GF-D8 (cell line): ENCODE measurements around the gene PCSK2.

Source experiments
- DNase-seq: peaks from one replicate; lab custom pipeline; 2025; lab: John Stamatoyannopoulos, UW

Gene PCSK2

DNA sequence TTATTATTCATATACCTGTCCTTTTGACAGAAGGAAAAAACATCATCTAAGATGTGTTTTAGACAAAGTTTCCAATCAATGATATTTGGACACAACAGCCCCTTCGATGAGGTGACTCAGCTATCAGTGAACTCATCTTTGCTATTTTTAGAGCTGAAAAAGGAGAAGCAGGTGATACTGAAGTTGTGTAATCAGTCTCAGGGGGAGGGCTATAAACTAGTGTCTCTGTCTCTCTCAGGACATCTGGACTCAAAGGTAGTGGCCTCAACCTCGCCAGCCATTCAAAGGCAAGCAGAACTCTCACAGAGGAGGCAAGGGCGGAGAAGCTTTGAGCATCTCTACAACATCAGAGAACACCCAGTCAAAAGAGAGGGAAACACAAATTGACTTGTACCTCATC, 168.9 kb downstream of the PCSK2 start:
- no peak for DNase-seq

DNA sequence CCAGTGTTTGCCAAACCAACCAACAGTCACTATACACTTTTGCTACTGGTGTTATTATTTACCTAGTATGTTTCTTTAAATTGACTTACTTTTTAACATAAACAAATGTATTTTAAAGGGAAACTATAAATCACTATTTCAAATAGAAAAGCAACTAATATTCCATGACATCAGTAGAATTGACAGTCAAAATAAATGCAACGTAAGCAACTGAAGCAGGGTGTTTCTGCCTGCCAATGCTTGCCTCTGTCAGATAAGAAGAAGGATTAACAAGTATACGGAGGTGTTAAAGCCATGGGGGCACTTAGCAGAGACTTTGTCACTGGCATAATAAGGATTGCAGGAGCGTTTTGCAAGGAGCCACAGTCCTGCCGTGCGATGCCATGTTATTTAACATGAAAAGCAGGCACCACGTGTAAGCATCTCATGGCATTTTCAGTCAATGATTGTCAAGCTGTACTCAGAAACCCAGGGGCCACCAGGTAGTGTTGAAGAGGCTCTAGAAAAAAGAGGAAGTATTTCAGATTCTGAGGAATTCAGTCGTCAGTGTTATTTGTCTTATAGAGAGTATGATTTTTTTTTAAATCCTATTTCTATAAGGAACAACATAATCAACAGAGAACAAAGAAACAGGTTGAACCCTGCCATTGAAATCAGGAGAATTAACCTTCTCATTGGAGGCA, 172.6 kb downstream of the PCSK2 start:
- DNase-seq, result no peak

DNA sequence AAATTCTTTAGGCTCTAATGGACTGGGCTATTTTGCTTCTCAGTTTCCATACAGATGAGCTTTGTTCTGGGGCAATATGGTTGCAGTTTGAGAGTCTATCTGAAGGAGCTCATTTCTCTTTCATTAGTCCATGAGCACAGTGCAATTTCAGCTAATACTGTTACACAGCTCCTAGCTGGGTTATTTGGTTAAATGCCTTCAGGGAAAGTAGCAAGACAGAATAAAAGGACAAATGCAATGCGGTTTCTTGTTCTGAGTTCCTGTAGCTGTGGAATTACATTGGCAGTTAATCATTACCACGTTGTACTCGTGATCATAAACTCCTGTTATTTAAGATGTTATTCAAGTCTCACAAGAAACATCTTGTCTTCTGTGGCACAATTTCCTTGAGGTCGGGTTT, 176.6 kb downstream of the PCSK2 start:
- DNase-seq, result no peak

DNA sequence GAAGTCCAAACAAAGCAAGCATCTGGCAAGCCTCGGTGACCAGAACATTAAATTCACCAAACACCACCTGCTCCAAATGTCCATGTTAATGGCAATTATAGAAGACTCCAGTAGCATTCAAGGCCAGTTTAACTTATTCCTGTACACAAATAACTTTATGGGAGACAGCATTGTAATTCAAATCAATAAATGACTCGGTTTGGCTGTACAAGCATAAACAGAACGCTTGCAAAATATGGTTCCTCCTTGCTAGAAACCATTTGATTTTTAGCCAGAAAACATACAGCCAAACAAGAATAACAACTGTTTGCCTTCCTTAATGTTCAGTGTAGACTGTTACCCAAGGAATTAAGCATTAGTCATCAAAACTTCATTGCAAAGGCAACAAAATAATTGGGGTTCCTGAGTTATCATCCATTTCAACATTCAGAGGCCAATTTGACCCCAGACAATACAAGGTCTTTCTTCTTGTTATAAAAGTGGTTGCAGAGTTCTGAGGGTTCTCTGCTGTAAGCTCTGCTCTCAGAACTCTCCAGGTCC, 179.3 kb downstream of the PCSK2 start:
- no peak for DNase-seq

DNA sequence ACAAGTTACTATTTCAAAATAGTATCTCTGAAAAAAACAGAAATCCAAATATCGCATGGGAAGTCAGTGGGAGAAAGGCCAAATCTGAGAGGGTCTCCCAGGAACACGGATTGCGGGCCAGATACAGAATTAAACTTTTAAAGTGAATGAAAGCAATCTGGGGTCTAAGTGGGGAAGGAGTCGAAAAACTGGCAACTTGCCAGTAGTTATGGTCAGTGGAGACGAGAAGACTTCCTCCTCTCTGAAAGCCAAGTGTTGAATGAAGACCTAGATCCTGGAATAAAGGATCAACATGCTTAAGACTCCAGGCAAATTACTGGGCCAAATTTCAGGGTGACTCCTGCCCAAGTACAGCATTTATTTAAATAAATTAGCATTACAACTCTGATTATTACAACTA, 180.7 kb downstream of the PCSK2 start:
- no peak for DNase-seq

DNA sequence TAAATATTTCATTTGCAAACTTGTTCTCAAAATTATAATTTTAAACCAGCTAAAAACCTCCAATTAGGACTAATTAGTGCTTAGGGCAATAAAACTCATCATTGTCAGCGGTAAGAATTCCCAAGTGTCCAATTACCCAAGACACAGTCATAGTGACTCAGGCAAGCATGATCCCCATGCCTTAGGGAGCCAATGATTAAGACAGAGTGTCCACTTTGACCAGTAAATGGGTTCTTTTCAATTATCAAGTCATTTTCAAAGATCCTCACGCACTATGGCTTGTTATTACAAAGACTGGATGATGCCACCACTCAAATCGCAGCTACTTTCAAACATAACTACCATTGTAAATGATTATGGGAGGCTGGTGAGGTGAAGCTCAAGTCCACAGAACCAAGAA, 190.4 kb downstream of the PCSK2 start:
- DNase-seq, result no peak

DNA sequence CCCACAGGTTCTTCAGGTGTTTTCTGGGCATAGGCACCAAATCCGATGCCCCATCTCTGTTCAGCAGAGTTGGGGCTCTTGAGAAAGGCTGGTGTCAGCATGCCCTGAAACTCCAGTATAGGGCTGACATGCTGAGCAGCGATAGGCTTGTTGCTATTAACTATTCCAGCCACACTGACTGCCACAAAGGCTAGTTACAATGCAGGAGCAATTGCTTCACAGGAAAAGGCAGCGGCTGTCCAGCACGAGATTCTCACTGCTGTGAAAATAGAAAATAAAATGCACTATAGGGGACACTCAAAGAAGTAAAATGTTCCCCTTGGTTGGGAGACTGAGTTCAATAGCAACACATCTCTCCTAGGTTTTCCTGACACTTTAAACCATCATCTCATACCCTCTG, 191.9 kb downstream of the PCSK2 start:
- no peak for DNase-seq

DNA sequence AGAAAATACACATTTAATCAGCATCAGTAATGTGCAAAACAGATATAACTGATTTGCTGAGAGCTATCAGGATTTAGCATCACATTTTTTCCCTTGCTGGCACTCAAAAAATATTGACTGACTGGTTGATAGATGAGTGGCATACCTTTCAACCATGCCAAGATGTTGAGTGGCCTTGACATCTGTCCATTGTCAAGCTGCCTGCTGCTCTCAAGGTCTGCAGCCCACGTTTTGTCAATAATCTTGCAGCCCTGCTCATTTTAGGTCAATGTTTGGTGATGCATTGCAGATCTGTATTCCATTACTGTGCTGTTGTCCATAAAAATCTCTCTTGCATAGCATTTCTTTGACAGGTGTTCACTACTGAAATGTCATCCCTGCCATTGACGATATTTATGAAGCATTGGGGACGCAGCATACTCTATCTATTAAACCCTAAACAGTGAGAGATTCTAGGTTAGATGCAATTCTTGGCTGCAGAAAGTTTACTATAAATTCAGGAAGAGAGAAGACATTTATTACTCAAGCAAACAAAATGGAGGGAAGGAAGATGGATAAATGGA, 192.7 kb downstream of the PCSK2 start:
- DNase-seq, result no peak

DNA sequence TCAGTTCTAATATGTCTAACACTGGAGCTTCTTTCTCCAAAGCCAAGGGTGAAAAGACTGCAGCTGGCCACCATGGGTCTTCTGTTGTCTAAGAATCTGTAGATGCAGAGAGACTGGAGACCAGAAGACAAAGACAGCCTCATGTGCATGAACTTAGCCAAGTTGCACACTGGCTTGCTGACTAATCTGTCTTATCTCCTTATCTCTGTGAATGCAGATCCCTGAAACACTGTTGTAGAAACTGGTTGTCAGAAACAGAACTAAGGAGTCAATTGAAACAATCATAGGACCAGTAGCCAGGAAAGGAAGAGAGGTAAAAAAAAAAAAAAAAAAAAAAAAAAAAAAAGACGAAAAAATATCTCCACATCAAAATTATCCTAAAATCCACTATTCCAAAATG, 194.7 kb downstream of the PCSK2 start:
- no peak for DNase-seq

DNA sequence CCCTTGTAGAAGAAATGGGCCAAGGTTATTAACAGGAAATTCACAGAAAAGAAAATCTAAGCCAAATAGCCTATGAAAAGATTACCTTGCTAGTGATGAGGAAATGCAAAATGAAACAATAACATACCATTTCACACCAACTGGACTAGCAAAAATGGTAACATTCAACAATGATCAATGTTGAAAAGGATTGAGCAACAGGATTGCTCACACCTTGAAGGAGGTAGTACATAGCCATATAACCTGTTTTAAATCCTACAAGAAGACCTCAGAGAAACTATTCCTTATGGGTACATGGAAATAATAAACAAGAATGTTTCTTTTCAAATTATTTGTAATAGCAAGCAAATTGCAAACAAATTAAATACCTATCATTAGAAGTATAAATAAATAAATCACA, 196.9 kb downstream of the PCSK2 start:
- no peak for DNase-seq

DNA sequence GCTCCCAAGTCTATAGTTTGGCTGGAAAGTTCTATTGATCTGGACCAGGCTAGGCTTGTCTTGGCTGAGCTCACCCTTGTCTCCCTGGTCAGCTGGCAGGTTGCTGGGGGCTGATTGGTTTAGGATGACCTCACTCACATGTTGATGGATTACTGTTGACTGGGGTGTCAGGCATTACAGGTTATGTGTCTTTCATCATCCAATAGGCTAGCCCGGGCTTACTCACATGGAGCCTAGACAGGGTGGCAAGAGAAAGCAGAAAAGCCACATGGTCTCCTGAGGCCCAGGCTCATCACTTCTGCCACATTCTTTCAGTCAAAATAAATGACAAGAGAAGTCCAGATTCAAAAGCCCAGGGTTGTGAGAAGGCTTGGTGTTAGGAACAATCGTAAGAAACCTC, 200.8 kb downstream of the PCSK2 start:
- no peak for DNase-seq

DNA sequence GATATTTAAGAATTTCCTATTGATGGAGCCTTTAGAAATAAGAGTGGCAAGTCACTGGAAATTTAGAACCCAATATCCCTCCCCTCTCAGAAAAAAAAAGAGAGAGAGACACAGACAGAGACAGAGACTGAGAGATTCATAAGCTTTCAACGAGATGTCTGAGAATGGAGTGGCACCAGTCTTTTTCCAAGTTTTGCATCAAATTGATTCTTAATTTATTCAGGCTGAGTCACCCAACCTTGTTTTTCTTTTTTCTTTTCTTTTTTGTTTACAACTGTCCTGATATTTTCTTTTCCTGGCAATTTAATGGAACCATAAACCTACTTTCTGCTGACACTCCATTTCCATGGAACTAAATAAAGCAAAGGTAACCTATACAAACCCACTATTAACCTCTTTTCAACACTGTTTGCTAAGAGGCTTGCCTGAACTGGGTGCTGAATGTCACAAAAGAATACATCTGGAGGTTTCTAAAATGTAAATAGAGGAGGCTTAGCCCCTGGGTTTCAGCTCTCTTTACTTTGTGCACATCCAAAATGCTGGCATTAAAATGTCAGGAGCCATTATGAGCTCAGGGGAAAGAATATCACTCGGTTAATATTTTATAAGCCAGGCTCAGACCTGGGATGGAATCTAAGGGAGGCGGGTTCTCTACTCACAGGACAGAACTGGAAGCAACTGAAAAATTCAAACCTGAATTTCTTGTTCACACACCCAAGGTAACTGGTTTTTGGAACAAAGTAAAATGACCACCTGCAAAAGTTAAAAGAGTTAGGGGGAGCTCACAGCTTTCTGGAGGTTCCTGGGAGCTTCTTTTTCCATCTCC, 203.5 kb downstream of the PCSK2 start:
- DNase-seq, result no peak

DNA sequence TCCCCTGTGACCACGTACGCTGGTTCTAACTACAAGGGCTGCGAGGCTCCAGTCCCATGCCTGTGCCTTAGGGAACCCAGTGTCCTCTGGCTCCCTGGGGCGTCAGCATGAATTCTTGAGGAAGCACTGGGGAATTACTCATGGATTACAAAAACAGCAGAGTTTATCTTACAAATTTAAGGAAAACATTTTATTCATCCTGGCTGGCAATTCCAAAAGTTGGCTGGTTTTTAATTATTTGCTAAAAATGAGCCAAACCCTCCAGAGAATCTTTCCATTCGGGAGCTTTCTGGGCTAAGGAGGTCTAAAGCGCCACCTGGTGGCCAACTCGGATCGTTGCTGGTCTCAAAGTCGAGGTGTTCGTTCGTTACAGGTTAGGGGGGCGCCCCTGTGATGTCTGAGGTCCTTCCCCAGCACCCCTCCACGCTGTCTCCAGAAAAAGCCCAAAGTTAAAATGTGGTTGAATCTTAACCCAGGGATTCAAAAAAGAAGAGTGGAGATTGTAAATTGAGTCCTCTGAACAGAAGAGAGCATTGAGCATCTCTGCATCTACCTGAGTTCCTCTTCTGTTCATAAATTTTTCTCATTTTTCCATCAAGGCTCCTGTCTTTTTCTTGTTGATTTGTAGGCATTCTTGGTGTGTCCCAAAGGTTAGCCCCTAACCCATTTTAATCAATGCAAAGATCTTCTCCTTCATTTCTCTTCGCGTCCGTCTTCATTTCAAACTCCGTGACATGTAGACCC, 205.0 kb downstream of the PCSK2 start:
- DNase-seq, result no peak

DNA sequence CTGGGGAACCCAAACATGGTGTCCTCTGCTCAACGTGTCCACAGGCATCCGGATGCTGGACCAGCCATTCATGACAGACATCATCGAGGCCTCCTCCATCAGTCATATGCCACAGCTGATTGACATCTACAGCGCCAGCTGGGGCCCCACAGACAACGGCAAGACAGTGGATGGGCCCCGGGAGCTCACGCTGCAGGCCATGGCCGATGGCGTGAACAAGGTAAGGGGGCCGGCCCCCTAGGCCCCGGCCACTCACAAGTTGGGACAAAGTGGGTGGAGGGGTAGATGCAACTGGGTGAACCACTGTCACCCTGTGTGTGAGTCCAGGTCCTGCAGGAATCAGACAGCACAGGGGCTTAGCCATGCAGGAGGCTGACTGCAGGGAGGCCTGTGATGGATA, 209.8 kb downstream of the PCSK2 start:
- DNase-seq, result no peak

DNA sequence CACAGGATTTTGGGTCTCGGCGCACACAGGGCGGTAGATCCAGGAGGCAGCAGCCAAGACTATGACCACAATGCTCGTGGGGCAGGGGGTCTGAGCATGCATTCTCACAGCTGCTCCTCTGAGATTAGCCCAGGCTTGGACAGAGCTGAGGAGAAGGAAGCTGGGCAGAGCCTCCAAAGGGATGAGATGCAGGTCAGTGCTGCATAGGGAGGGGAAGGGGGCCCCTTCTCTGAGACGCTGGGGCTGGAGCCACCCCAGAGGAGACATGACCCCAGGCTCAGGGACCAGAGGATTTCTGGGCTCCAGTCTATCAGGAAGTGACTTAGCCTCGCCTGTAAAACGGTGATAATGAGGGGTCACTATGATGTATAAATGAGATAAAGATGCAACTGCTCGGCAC, 210.4 kb downstream of the PCSK2 start:
- no peak for DNase-seq

DNA sequence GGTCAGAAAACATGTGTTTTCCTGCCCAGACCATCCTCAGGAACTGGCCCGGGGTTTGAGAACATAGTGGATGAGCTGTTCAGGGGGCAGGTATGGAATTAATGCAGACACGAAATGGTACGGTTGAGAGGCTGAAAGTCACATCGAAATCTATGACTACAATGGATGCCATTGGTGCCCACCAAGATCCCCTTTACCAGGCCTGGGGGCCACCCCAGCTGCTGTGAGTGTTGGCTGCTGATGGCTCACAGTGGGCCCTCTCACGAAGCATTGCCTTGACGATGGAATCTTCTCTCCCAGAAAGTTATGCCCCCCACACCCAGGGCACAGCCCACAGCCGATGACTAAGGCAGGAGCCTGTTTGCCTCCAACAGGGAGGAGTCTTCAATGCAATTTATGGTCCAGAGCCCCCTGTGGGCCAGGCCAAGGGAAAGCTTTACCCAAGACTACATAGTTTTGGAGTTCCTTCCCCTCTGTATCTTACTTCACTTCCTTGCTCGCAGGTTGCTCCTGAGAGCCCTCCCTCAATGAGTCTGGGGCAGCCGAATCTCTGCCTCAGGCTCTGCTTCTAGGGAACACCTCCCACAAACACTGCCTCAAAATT, 211.7 kb downstream of the PCSK2 start:
- no peak for DNase-seq

DNA sequence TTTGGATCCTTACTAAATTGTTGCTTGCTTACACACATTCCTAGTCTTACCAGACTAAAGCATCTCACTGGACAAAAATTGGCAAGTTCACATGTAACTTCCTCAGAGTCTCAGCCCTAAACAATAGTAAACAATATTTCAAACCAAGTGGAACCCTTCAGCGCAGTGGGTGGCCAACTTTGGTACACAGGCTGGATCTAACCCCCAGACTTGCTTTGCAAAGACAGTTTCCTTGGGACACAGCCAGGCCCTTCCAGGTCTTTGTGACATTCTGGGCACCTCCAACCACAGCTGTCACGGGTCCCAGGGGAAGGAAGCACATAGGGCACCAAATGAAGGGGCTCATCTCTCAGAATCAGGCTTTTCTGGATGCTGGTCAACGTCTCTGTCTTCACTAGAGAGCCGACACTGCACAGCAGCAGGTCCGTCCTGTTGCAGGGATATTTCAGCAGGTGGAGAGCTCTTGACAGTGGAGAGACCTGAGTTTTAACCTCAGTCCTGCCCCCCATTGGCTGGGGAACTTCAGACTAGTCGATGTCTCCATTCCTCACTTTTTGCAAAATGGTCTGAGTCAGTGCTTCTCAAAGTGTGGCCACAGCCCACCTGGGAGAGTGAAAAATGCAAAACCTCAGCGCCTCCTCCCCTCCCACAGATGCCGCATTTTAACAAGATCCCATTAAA, 212.9 kb downstream of the PCSK2 start:
- DNase-seq, result no peak

DNA sequence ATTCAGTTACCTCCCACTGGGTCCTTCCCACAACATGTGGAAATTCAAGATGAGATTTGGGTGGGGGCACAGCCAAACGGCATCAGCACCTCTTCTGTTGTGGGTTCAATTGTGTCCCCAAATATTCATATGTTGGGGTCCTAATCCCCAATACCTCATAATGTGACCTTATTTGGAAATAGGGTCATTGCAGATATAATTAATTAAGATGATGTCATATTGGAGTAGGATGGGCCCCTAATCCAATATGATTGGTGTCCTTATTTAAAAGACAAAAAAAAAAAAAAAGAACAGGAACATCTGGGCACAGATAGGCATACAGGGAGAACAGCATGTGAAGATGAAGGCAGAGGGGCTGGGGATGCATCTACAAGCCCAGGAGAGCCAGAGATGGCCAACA, 214.9 kb downstream of the PCSK2 start:
- DNase-seq, result no peak

DNA sequence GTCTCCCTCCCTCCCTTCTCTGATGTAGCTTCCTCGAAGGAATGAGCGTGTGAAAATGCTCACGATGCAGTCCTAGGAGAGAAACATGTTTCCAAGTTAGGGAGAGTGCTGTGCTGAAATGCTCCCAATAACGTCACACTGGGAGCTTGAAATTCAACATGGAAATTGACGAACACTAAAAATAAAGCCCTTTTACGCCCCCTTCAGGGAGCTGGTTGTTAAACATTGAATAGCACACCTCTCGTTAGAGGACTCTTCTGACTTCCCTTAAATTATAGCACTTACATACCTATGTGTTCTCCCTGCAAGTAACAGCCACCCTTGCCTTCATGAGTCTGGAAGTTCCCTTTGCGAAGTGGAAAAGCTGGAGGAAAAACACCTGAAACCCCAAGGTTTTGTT, 215.7 kb downstream of the PCSK2 start:
- no peak for DNase-seq

DNA sequence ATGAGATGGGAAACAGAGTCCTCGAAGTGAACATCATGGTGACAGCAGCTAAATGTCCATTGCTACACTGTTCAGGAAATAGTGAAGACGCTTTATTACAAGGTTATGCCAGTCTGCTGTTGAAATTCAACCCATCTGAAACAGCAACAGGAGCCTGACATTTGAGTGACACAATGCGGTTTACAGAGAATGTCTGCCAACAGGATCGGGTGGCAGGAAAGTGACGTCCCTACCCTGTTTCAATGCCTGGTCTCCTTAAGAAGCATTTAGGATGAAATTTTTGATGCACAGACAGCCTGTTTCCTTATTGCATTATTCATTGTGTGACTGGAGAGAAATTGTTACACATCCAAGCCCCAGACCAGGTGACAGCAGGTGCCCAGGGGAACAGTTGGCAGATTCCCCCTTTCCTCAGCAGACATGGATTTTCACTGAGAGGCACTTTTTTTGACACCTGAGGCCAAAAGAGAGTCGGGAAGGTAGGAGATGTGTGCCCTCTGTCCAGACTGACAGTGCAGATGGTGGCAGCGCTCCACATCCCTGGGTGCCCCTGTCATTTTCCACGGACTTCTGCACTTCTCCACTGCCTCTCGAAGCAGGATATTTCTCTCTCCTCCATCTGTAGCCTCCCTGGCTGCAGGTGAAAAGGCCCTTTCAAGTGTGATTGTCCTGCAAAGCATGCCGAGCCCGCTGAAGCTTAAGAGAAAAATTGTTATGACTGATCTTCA, 216.5 kb downstream of the PCSK2 start:
- no peak for DNase-seq

DNA sequence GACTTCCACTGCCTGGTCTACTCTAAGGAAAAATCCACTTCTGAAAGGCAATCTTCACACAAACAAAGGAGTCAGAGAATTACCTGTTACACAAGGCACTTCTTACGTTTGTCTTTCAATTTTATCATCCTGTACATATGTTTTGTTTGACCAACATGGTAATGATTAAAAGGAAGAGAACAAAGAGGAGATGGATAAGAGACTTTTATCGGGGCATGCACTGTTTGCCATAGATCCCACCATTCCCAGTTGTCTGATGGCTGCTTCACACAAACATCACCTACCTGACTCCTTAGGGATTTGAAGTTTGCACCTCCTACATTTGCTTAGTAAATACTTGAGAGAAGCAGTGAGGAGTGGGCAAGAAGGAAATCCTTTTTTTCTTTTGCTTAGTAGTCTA, 217.3 kb downstream of the PCSK2 start:
- no peak for DNase-seq
